ENCODE results near the gene TEX35. TPM values are rescaled to one million over a fixed set of nuclear protein-coding genes. Genes with fewer than 3 reads are reported as not detected.

The TEX35 gene
- total RNA-seq, 4 donors from 2014 or later, result 1.4 TPM; not detected in 3

DNA sequence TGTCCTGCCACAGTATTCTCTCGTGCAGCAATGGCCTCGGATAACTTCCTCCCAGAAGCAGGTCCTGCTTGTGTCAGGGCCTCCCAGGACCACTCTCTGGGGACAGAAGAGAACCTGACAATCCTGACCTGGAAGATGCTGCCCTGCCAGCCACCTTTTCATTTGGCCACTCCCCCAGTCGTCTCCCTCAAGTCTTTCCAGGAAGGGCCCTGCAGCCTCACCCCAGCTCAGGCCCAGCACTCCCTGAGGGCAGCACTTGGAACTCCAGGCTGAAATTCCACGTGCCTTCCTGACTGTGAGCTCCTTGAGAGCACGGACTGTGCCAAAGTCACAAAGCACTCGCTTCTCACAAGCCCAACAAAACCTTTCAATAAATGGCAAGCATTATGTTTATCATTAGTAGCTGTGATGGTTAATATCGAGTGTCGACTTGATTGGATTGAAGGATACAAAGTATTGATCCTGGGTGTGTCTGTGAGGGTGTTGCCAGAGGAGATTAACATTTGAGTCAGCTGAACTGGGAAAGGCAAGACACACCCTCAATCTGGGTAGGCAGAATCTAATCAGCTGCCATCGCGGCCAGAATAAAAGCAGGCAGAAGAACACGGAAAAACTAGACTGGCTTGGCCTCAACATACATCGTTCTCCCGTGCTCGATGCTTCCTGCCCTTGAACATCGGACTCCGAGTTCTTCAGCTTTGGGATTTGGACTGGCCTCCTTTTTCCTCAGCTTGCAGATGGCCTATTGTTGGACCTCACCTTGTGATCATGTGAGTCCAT lies 13.8 kb upstream of the TEX35 start:
- TF ChIP-seq POLR2A (IDR thresholded peaks at IDR 0.05), result no peak
- TF ChIP-seq, protein P1, sequence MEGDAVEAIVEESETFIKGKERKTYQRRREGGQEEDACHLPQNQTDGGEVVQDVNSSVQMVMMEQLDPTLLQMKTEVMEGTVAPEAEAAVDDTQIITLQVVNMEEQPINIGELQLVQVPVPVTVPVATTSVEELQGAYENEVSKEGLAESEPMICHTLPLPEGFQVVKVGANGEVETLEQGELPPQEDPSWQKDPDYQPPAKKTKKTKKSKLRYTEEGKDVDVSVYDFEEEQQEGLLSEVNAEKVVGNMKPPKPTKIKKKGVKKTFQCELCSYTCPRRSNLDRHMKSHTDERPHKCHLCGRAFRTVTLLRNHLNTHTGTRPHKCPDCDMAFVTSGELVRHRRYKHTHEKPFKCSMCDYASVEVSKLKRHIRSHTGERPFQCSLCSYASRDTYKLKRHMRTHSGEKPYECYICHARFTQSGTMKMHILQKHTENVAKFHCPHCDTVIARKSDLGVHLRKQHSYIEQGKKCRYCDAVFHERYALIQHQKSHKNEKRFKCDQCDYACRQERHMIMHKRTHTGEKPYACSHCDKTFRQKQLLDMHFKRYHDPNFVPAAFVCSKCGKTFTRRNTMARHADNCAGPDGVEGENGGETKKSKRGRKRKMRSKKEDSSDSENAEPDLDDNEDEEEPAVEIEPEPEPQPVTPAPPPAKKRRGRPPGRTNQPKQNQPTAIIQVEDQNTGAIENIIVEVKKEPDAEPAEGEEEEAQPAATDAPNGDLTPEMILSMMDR (IDR thresholded peaks at IDR 0.05), result no peak
- DNase-seq (ENCODE audit: low spot score in 2 of 2), result peak in 1 of 2 donors; percentile 83
- H3K4me3 ChIP-seq (ENCODE audit: low read depth, poor library complexity, severe bottlenecking), result no peak overlapping the region
- WGBS, 2 donors, result 62 to 71% methylated on average over 16 of the region's 16 CpGs
- intact Hi-C loops (cut with DNase I; ENCODE audit: low total_unique reads), result no loop called here

DNA sequence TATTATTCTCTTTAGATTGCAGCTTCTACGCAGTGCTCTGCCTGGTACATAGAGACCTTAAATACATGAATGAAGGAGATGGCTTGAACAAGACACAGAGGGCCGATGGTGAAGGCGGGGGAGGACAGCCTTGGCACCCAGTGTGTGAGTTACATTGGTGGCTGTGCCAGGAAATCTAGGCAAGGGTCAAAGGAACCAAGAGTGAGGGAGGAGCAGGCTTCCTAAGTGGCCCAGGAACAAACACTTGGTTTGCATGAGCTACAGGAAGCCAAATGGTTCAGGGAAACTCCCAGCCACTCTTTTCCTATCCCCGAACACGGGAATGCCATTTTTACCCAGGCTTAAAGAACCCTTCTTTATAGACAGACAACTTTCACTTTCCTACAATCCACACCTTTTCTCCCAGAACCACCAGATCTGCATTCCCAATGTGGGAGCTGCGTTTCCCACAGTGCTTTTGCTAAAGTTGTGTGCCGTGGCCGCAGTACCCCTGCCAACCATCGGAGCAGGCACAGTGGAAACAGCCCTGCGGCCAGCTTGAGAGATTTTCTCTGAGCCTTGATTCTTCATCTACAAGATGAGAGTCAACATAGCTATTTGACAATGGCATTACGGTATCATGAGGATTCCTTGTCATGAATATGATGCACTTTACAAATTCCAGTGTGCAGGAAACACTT lies 12.7 kb upstream of the TEX35 start:
- DNase-seq (ENCODE audit: low spot score in 2 of 2), result no peak
- no peak overlapping the region for H3K4me3 ChIP-seq (ENCODE audit: low read depth, poor library complexity, severe bottlenecking)
- intact Hi-C loops (cut with DNase I; ENCODE audit: low total_unique reads), result no loop called here
- 82 to 86% methylated on average over 11 of the region's 11 CpGs for WGBS, 2 donors
- TF ChIP-seq, protein P1 (IDR thresholded peaks at IDR 0.05), result no peak
- TF ChIP-seq POLR2A (IDR thresholded peaks at IDR 0.05), result no peak

DNA sequence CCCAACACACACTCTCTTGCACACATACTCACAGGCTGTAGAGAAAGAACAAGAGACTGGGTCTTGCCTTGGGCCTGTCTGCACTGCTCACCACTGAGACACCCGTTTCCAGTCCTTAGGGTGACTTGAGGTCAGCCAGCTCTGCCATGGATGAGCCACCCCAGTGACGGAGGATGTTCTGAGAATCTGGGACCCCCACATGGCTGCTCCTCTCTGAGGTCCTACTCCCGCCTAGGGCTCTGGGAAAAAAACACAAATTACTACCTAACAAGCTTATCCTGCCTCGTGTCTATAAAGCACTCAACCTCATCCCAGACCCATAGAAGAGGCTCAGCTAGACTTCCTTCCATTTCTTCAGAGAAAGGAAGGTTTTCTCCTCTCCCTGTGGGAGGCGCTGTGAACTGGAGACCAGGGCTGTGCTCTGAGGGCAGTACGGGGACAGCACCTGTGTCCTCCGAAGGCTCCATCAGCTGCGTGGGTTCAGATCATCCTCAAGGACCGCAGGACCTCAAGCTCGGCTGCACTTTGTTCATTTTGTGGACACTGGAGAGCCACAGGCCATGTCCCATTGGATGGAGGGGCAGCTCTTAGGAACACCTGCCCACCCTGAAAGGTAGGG lies 11.9 kb upstream of the TEX35 start:
- H3K4me3 ChIP-seq (ENCODE audit: low read depth, poor library complexity, severe bottlenecking), result no peak overlapping the region
- no peak for DNase-seq (ENCODE audit: low spot score in 2 of 2)
- intact Hi-C loops (cut with DNase I; ENCODE audit: low total_unique reads), result no loop called here
- 91 to 93% methylated on average over 10 of the region's 10 CpGs for WGBS, 2 donors
- TF ChIP-seq, protein P1 (IDR thresholded peaks at IDR 0.05), result no peak
- TF ChIP-seq POLR2A (IDR thresholded peaks at IDR 0.05), result no peak

DNA sequence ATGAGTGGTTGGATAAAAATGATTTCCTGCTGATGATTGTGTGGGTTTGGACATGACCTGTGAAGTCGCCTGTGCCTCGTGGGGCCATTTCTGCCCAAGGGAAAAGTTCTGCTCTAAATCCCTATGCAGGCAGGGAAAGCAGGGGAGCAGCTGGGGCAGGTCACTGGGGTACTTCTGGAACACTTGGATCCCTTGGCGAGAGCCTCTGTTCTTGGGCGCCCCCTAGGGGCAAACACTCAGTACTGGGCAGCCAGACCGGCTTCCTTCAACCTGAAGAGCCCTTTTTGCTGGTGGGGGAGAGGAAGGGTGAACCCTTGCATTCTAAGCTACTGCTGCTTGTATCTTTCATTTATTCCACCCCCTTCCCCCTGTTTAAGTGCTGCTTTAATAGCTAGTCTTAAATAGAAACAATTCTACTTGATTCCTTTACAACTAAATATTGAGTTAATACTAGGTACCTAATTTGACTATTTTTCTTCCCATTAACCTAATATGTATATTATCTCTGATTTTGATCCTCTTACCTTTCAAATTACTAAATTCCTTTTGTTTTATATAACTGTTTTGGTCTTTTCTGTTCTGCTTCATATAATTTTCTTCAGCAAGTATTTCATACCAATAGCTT lies 11.1 kb upstream of the TEX35 start:
- H3K4me3 ChIP-seq (ENCODE audit: low read depth, poor library complexity, severe bottlenecking), result no peak overlapping the region
- intact Hi-C loops (cut with DNase I; ENCODE audit: low total_unique reads), result no loop called here
- WGBS, 2 donors, result 43 to 45% methylated on average over 5 of the region's 5 CpGs
- peak in 1 of 2 donors; percentile 90 for DNase-seq (ENCODE audit: low spot score in 2 of 2)
- no peak for TF ChIP-seq POLR2A (IDR thresholded peaks at IDR 0.05)
- TF ChIP-seq, protein P1 (IDR thresholded peaks at IDR 0.05), result peak in 1 of 3 donors; percentile 16

DNA sequence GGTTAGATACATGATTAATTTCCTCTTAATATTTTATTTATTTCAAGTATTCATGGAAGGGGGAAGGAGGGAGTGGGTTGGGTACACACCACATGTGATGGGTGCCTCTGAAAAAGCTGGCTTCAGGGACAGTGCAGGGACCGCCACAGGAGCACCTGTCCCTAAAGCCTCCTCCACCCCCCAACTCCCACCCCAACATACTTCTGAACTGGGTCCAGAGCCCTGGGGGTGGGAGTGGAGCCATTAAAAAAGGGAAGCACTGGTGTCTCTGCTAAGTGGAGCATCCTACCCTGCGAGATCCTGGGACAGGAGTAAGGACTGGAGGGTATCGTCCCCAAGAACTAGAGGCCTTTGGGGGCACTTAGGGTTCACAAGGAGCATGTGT lies 10.6 kb upstream of the TEX35 start:
- peak in 1 of 2 donors; percentile 61 for DNase-seq (ENCODE audit: low spot score in 2 of 2)
- intact Hi-C loops (cut with DNase I; ENCODE audit: low total_unique reads), result no loop called here
- no peak overlapping the region for H3K4me3 ChIP-seq (ENCODE audit: low read depth, poor library complexity, severe bottlenecking)
- WGBS, 2 donors, result 83 to 98% methylated on average over 3 of the region's 3 CpGs
- TF ChIP-seq, protein P1 (IDR thresholded peaks at IDR 0.05), result no peak
- no peak for TF ChIP-seq POLR2A (IDR thresholded peaks at IDR 0.05)
